Gastroesophageal sphincter (tissue), 3 donors: Measurements from ENCODE around the gene RCCD1.

Experiments used
- CTCF ChIP-seq, 4 experiments: fragments of 200-600 bp in 2 of 4; fragments of 450-650 bp in 2 of 4; sonication (generic) in 1 of 4; IDR thresholded peaks; one replicate each; pipeline ENCODE4 v1.5.1; 2017 to 2019; ENCODE audit warnings: antibody characterized with exemption in 4 of 4, mild to moderate bottlenecking in 2 of 4, moderate library complexity in 2 of 4
- EP300 ChIP-seq: sonication (generic); formaldehyde crosslinking; IDR thresholded peaks from one replicate; pipeline ENCODE4 v1.6.1; 2017; ENCODE audit warnings: antibody characterized with exemption, mild to moderate bottlenecking
- POLR2A ChIP-seq, 2 donors: fragments of 450-650 bp; IDR thresholded peaks; one replicate each; pipeline ENCODE4 v1.6.1; 2017; ENCODE audit warnings: antibody characterized with exemption in 2 of 2, mild to moderate bottlenecking in 2 of 2, moderate library complexity in 1 of 2

DNA sequence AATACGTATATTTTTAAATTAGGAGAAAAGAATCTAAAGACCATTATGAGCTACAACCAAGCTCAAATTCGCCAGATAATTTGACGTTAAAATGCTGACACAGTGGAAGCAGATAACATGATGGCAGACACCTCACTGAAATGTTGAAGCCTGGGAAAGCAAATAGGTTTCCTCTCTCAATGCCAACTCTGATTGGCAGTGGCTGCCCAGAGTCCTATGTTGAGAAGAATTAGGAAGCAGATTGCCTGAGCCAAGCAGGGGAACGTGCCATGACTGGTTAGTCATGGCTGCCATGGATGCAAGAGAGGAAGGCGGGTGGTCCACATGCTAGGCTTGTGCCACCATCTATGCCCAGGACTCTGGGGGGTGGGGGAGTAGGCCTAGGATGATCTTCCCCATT lies 16.4 kb upstream of the RCCD1 start:
- TF ChIP-seq CTCF (IDR thresholded peaks at IDR 0.05) (no peak), POLR2A (IDR thresholded peaks at IDR 0.05) (no peak), EP300 (no peak)
